RKO (cell line): ENCODE measurements around the gene ZKSCAN3.
"Not testable (repeated sequence)": the region's sequence is repeated elsewhere in the genome, so short reads cannot be mapped to it uniquely, and the experiment has no call there.

Experiments used
- DNase-seq: peaks from one replicate; pipeline ENCODE4 v3.0.0-alpha.2; 2016; ENCODE audit warnings: low spot score

Gene ZKSCAN3

DNA sequence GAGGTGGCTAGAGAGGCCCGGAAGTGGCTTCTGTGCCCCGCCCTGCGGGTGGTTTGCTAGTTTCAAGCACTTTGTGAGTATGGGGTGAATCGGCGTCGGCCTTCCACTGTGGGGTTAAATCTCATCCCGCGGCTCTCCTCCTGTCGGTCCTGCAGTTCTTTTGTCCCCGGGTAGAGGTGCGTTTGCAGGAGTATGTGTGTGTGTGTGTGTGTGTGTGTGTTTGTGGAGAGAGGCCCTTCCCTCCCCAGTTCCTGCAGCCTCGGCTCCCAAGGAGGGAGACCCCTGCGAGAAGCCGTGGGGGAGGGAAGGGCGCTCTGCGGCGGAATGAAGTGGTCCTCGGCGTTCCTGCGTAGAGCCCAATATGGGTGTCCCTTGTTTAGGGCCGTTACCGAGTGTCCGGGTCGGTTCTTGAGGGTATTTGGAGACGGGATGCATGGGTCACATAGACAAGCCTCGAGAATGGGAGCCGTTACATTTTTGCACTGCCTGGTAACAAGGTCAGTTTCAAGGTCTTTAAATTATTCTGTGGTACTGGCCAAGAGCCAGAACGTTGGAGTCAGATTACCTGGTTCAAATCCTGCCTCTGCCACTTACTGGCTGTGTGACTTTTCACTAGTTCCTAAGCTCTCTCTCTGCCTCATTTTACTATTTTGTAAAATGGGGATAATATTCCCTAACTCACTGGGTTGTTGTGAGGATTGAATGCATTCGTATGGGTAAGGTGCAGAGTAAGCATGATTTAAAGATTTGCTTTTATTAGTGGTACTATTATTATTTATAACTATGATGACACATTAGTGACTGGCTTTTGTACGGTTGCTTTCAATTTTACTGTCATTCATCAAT, at the start of gene ZKSCAN3:
ZKSCAN3 (plus strand) TSS at position 56 of the 846 bp plus-strand sequence. CDS start 9,640 bp downstream, outside the sequence.
- peak; percentile 94 for DNase-seq

DNA sequence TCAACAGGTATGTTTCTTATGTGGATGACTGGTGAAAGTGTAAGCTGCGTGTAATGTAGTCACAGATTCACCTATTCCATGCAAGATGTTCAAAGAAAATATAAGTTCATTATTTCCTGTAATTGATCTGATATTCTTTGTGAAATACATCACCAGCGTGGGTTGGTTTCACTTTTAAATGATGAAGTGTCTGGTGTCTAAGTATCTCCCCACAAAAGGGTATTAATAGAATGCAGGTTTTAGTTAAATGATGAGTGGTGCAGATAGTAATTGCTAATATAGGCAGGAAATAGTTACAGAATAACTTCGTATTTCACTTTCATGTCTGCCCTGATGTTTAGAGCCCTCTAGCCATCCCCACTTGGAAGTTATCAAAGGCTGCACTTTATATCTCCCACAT, 46.2 kb upstream of the ZKSCAN3 start:
- no peak for DNase-seq

DNA sequence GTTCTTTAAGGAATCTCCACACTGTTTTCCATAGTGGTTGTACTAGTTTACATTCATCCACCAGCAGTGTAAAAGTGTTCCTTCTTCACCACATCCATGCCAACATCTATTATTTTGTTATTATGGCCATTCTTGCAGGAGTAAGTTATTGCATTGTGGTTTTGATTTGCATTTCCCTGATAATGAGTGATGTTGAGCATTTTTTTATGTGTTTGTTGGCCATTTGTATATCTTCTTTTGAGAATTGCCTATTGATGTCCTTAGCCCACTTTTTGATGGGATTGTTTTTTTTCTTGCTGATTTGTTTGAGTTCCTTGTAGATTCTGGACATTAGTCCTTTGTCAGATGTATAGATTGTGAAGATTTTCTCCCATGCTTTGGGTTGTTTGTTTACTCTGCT, 43.4 kb upstream of the ZKSCAN3 start:
- not testable (repeated sequence) for DNase-seq

DNA sequence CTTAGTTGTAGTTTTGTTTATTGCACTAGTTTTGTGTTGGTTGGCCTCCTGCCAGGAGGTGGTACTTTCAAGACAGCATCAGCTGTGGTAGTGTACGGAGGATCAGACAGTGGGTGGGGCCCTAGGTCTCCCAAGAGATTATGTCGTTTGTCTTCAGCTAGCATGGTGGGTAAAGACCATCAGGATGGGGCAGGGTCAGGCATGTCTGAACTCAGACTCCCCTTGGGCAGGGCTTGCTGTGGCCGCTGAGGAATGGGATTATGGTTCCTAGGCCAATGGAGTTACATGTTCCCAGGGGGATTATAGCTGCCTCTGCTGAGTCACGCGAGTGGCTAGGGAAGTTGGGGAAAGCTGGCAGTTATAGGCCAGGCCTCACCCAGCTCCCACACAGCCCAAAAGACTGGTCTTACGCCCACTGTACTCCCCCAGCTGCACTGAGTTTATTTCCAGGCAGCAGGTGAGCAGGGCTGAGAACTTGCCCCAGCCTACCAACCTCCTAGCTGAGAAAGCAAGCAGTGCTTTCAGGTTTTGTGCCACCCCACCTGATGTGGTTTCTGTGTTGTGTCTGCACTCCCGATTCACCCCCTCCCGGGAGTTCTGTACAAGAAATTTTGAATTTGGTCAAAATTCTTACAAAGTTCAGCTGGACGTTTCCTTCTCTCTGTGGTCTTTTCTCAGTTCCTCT, 38.5 kb upstream of the ZKSCAN3 start:
- DNase-seq: no peak

DNA sequence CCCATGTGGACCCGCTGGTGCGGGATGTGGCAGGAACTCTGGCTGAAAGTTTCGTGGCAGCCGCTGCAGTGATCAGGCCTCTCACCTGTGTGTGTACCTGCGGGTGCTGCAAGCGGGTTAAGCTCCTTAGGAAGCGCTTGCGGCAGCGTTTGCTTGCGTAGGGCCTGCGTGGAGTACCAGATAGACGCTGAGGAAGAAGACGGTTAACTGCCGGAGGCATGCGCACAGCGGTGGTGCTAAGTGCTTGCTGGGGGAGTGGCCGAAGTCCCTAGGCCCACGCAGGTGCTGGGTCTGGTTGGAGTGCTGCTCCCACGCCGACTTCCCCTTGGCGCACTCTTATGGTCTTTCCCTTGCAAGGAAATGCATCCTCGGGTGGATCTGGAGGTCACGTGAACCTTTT, 36.8 kb upstream of the ZKSCAN3 start:
- no peak for DNase-seq

DNA sequence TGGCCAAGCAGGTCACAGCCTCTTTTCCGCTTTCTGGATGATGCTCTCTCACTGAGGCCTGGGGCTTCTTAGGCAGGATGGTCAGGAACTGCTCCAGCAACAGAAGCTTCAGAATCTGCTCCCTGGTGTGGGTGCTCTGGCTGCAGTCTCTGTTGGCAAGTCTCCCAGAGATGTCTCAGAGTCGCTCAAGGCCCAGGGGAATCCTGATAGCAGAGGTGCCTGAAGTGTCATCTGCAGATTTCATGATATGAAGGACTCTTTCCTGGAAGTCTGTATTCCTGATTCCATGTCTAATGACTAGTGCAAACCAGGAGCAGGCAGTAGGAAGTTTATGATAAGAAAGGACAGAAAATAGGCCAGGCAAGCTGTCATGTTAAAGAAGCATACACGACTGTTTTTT, 34.1 kb upstream of the ZKSCAN3 start:
- DNase-seq: no peak

DNA sequence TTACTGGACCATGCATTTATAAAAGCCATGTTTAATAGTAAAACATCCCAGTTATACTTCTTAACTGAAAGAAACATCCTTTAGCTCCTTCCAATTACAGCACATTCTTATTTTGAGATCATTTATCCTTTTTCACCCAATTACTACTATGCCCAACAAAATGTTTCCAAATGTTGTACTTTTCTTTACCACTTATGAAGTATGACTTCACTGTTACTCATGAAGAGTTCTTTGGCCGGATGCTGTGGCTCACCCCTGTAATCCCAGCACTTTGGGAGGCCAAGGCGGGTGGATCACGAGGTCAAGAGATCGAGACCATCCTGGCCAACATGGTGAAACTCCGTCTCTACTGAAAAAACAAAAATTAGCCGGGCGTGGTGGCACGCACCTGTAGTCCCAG, 31.9 kb upstream of the ZKSCAN3 start:
- peak; percentile 59 for DNase-seq

DNA sequence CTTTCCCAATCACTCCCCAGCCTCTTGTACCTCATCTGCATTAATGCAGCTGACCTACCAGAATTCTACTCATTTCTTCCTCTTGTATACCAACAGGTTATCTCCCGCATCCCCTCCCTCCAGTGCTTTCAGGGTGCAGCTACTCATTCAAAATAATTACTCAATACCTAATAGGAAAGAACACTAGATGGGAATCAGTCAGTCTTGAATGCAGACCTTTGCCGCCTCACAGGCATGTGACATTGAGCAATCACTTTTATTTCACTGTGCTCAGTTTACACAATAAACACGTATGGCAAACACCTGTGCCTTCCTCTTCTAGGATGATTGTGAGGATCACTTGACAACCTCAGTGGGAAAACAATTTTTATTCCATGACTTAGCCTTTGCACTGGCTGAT, 27.1 kb upstream of the ZKSCAN3 start:
- no peak for DNase-seq

DNA sequence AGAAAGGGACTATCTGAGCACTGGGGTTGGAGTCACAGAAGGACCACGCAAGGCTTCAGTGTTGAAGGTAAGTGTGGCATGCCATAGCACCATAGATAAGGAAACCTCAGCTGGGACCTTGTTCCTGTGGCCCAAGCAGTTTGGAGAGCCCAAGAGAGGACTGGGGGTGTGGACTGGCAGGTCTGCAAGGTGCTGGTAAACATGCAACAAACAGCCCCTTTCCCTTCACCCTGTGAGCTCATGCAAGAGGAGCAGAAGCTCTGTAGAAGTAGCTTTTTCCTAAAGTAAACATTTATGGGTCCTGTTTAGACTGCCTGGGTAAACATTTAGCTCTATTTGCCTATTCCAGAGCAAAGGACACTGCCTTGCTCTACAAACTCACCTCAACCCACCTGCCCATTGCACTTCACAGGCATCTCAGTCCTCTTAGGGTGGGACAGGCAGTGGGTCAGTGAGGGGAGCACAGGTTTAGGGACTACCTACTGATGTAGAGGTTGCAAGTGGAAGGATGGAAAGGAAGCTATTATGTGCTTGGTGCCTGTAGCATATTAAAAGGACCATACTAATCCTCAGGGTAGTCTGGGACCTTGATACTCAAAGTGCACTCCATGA, 25.8 kb upstream of the ZKSCAN3 start:
- DNase-seq: no peak

DNA sequence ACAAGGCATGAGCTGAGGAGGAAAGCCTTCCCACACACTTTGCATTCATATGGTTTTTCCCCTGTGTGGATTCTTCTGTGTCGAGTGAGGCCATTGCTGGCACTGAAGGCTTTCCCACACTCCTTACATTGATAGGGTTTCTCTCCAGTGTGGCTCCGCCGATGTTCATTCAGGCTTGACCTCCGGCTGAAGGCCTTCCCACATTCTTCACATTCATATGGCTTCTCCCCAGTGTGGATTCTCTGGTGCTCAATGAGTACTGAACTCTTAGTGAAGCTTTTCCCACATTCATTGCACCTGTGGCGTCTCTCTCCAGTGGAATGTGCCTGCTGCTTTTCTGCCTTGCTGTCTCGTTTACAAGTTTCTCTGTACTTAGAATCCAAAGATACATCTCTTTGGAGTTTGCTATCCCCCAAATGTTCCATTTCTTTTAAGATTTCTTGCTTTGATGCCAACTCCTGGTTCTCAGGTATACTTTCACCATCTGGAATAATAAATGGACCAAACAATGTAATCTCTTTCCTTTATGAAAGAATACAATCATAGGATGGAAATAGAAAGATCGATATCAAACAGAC, 23.3 kb upstream of the ZKSCAN3 start:
- DNase-seq: no peak

DNA sequence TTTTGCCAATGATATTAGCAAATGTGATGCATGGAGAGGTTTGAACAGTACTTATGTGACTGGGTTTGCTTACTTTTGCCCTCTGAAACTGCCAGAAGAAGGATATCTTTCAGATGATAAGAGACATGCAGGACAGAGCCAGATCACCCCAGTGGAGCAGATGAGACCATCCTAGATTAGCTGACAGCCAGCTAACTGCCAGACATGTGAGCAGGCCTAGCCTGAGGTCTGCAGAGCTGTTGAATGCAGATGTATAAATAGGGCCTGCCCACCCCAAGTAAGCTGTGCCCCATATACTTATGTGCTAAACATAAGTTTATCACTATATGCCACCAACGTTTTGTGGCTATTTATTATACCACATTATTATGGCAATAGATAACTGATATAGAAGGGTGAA, 19.7 kb upstream of the ZKSCAN3 start:
- no peak for DNase-seq

DNA sequence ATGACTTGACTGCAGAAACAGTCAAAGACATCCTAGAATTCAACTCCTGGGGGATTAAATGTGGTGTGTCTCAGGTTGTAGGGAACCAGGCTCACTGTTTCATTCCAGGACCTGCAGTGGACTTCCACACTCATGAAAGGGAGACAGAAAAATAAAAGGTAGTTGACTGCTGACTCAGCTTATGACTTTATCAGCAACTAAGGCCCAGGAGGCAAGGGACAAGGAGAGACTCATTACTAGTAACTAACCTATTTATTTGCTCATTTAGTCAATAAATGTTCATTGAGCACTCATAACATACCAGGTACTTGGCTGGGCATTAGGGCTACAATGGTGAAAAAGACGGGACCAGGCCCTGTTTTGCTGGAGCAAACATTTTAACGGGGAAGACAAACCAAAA, 16.7 kb upstream of the ZKSCAN3 start:
- no peak for DNase-seq

DNA sequence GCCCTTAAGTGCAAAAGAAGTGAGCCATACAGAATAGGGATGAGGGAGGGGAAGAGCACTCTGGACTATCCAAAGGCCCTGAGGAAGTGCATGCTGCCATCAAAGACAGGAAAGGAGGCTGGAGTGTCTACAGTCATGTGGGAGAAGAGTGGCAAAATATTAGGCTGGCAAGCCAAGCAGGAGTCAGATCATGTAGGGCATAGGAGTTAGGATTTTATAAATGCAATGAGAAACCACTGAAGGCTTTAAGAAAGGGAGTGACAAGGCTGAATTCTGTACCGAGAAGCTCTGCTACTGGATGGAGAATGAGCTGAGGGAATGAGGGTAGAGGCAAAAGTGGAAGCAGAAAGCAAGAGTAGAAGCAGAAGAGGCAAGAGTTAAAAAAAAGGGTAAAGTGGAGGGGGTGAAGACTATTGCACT, 16.1 kb upstream of the ZKSCAN3 start:
- no peak for DNase-seq

DNA sequence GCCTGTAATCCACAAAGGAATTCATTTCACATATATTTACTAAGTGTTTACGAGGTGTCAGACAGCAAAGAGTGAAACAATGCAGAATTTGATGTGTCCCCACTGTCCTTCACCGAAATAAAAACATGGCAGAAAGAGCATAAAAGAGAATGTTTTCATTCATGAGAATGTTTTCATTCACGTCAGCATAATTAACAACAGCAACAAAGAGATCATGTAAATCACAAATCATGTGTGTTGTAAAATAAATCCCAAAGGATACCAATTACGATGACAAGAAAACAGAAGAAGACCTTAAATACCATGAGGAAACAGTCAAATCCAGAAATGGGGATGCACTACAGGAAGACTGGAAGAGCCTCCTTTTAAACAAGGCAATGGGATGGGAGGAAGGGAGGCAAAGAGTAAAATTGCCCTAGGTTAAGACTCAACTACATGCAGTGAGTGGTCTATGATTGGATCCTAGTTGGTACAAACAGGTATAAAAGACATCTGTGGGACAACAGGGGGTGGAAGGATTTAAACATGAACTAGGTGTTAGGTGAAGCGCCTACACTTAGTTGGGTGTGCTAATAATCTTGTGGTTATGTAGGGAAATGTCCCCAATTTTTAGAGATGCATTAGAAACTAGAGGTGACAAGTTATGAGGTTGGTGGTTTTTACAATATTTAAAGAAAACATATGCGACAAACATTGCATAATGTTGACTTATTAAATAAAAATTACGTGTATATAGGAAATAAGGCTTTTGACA, 15.3 kb upstream of the ZKSCAN3 start:
- DNase-seq: no peak

DNA sequence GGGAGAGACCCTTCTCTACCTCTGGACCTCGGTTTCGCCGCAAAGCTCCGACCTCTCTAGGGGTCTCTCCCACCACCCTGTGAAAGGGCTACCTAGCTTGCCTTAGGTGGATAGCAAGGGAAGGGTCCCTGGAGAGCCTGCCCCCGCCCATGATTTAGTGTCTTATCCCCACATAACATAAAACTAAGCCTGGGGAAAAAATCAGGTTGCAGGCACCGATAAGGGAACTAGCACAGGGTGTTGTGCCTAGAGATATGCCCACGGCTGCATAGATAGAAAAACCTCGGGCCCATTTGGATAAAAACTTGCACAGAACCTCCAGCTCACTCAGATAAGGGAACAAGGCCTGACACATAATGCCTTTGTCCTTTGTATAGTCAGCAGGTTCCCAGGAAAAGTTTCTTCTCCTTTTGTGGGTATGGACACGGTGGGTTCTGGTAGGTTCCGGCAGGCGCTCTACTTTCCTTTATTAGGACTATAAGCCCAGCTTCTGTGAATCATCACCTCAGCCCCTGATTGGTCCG, 14.6 kb upstream of the ZKSCAN3 start:
- DNase-seq: no peak

DNA sequence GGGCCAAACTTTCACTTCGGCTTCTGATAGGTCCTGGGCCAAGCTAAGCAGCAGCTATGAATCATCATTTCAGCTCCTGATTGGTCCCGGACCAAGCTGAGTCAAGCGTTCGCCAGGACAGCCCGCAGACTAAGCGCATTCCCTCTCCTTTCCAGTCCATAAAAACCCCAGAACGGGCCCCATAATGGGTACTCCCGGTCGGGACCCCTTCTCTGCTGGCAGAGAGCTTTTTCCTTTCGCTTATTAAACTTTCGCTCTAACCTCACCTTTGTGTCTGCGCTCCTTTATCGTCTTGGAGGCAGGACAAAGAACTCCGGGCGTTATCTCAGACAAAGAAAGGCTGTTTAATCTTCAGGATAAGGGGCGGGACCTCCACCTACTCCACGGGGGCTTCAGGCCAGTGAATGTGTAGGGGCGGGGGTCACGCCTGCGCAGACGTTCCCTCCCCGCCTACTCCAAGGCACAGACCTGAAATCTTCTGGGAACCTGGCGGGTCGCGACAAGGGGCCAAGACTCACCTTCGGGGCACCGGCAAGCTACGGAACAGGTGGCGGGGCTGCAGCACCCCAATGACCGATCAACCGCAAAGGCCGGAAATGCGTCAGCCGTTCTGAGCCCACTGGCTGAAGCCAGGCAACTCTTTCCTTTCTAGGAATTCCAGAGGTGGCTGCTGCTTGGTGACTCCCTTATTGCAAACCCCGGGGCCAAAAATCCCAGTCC, 14.0 kb upstream of the ZKSCAN3 start, which contains the start of gene ZSCAN31:
ZSCAN31 (minus strand) TSS at position 585 of the 720 bp plus-strand sequence. CDS start 6,465 bp downstream, outside the sequence.
- DNase-seq: peak; percentile 99

DNA sequence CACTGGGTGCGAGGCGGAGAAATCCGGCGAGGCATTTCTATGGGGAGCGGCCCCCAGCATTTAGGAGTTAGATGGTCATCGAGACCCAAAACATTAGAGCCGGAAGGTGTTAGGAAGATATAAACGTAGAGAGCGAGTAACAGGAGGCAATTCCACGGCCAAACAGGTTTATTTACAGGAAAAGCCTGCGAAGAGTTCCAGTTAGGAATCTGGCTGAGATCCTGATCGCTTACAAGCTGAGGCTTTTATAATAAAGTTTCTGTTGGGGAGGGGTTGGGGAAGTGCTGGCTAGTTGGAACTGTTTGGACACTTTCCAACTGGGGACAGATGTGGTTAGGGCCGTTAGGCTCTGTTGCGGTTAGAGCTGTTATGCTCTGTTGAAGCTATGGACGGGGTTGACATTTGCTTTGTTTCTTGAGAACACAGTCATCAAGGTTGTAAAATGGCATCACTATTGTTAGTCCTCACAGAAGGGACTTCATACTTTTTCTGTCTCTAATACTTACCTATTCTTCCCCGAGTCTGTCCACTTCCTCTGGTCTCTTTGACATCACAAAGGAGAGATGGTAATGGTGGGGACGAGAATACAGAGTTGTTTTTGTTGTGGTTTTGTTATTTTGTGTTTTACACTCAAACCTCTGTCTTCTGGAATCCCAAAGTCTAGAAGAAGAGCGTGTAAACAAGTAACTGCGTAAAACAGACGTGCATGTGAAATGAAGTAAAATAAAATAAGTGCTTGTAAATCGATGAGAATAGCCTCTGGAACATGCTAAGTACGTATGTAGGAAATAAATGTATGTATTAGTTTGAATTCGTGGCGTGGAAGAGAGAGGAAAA, 13.2 kb upstream of the ZKSCAN3 start:
- peak; percentile 65 for DNase-seq

DNA sequence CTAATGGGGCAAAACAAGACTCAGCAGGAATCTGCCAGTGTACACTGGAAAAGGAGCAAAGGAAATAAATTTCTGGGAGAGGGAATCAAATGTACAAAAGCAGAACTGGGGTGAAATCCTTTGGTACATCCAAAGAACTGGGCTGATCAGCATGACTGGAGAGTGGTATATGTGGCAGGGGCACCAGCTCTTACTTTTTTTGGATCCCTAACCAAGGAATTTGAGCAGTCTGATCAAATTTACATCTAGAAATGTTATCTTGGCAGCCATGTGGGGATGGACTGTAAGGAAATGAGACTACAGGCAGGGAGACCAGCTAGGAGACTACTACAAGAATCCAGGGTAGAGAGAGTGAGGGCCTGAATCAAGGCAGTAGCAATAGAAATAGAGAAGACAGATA, 12.6 kb upstream of the ZKSCAN3 start:
- no peak for DNase-seq

DNA sequence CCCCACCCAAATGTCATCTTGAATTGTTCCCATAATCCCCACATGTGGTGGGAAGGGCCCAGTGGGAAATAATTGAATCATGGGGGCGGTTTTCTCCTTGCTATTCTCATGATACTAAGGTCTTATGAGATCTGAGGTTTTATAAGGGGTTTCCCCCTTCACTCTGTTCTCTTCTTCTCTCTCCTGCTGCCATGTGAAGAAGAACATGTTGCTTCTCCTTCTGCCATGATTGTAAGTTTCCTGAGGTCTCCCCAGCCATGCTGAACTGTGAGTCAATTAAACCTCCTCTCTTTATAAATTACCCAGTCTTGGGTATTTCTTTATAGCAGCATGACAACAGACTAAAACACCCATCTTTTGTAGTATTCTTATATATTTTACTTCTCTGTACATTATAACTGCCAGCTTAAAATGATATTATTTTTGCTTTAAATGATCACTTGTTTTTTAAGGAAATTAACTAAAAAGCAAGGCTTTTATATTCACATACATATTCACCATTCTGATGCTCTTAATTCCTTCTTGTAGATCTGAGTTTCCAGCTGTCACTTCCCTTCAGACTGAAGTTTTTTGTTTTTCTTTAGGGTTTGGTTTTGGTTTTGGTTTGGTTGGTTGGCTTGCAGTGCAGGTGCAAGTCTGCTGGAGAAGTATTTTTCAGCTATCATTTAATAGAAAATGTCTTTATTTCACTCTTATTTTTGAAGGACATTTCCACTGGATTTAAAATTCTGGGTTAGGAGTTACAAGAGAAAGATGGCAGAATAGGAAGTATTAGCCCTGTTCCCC, 9.2 kb upstream of the ZKSCAN3 start:
- DNase-seq: no peak
